Gastrocnemius medialis (tissue), 4 donors: ENCODE measurements around the gene INSYN2A.

Experiments used
- CTCF ChIP-seq, 5 experiments: fragments of 450-650 bp in 3 of 5; fragments of 200-600 bp in 2 of 5; sonication (generic) in 2 of 5; IDR thresholded peaks in 4 of 5; conservative IDR thresholded peaks in 1 of 5; 1 replicate in 4 of 5; 2 replicates in 1 of 5; pipeline ENCODE4 v1.5.1; 2016 to 2019; ENCODE audit warnings: antibody characterized with exemption in 5 of 5, mild to moderate bottlenecking in 3 of 5, moderate library complexity in 3 of 5
- POLR2A ChIP-seq, 2 donors: fragments of 450-650 bp; IDR thresholded peaks; one replicate each; pipeline ENCODE4 v1.6.1; 2017; ENCODE audit warnings: antibody characterized with exemption in 2 of 2, mild to moderate bottlenecking in 2 of 2, moderate library complexity in 2 of 2

GRCh38 chr10:127174866-127175265 is 21.5 kb downstream of the INSYN2A start:
- TF ChIP-seq CTCF (IDR thresholded peaks at IDR 0.05 in 4 of 5, conservative IDR thresholded peaks at IDR 0.05 in 1 of 5) (no peak), POLR2A (IDR thresholded peaks at IDR 0.05) (no peak)
